SKM-1 treated with dmso at 0.1 percent for 144 hours (cell line): Measurements from ENCODE around the gene FOXP4.

ENCODE experiments used
- DNase-seq: peaks from one replicate; lab custom pipeline; 2025; ENCODE audit not compliant: unreplicated experiment; lab: John Stamatoyannopoulos, UW

The FOXP4 gene

GRCh38 chr6:41622206-41622988, 76.2 kb downstream of the FOXP4 start:
- no peak for DNase-seq

DNA sequence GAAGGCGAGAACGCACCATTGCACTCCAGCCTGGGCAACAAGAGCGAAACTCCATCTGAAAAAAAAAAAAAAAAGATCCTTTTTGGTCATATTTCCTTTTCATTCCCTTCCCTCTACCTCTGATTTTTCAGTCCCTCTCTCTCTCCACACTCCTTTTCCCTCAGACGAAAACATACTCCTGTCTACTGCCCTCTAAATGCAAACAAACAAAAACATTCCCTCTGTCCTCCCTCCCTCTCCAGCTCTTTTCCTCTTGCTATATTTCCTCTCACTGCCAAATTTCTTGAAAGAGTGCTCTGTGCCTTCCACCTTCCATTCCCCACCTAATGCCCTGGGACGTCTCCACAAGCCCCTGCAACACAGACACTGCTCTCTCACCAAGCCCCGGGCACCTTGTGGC, 77.1 kb downstream of the FOXP4 start:
- DNase-seq = no peak

DNA sequence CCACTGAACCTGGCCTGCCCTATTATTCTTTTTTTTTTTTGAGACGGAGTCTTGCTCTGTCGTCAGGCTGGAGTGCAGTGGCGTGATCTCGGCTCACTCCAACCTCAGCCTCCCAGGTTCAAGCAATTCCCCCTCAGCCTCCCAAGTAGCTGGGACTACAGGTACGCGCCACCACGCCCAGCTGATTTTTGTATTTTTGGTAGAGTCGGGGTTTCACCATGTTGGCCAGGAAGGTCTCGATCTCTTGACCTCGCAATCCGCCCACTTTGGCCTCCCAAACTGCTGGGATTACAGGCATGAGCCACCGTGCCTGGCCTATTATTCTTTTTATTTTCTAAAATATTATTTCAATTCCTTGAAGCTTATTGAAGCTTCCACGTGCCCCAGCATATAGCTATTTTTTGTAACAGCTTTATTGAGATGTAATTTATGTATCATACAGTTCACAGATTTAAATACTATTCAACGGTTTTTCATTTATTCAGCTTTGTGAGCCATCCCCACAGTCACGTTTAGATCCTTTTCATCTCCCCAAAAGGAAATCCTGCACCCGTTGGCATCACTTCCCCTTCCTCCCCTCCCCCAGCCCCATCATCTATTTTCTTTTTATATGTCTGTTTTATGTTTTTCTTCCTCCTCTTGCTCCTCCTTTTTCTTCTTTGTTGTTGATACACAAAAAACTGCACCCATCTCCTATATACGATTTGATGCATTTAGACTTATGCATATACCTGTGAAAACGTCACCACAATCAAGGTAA, 78.6 kb downstream of the FOXP4 start:
- DNase-seq = no peak

GRCh38 chr6:41625442-41625841, 79.3 kb downstream of the FOXP4 start:
- DNase-seq = no peak

DNA sequence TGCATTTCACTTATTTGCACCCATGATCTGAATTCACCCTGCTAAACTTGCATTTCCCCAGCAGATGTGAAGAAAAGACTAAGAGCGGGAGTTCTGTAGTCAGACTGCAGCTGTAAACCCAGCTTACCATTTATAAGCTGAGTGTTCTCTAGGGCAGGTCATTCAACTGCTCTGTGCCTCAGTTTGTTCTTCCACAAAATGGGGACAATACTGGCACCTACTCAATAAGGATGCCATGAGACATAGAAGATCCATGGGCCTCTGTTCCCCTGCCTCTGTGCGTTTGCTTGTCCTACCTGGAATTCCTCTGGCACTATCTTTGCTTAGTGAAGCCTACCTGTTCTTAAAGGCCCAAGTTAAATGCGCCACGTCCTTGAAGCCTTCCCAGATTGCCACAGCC, 79.8 kb downstream of the FOXP4 start:
- DNase-seq = no peak

GRCh38 chr6:41626917-41627316, 80.7 kb downstream of the FOXP4 start:
- DNase-seq = no peak

- no peak for DNase-seq
These were observed 82.9 kb downstream of the FOXP4 start for GRCh38 chr6:41629128-41629527.

- DNase-seq = no peak
These were observed 83.9 kb downstream of the FOXP4 start for GRCh38 chr6:41630069-41630468.

DNA sequence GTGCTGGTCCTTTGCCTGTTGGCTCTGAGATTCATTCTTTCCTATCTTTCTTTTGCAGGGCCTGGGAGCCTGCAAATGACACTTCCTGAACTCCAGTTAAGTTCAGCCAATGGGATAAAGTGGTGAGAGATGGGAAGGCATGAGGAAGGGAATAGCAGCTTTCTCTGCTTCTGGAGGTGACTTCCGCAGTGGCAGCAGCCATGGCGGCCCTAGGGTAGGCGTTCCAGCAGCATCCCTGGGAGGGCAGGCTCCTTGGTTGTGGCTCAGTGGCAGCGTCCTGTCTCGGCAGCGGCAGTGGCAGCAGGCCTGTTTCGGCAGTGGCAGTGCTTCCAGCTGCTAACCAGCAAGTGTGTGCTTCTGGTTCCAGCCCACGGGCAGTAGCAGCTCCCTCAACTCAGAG, 84.8 kb downstream of the FOXP4 start:
- DNase-seq = no peak

DNA sequence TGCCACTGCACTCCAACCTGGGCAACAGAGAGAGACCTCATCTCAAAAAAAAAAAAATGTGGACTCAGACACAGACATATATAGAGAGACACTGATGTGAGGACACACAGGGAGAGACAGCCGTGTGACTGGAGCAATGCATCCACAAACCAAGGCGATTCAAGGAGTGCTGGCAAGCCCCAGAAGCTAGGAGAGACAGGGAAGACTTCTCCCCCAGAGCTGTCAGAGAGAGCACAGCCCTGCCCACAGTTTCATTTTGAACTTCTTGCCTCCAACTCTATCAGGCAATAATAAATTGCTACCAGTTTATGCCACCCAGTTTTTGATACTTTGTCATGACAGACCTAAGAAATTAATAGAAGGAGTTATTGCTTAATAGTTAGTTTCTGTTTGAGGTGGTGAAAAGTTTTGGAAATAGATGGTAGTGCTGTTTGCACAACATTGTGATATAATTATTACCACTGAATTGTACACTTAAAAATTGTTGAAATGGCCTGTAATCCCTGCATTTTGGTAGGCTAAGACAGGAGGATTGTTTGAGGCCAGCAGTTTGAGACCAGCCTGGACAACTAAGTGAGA, 87.0 kb downstream of the FOXP4 start:
- DNase-seq = no peak

DNA sequence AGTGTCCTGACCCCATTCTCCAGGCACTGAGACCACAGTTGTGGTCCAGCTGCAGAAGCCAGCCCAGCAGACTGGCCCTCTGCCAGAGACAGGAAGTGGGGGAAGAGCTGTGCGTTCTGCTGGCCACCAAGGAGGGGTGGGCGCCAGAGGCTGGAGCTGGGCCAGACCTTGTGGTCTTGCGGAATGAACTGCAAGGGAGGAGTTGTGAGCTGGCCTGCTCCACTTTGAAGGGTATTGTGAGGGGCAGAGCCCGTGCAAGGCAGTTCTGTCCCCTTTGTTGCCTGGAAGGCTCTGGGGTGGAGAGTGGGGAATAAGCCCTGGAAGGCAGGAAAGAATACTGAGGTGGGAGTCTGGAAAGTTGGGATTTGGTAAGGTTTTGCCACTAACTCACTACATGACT, 88.5 kb downstream of the FOXP4 start:
- DNase-seq = no peak

DNA sequence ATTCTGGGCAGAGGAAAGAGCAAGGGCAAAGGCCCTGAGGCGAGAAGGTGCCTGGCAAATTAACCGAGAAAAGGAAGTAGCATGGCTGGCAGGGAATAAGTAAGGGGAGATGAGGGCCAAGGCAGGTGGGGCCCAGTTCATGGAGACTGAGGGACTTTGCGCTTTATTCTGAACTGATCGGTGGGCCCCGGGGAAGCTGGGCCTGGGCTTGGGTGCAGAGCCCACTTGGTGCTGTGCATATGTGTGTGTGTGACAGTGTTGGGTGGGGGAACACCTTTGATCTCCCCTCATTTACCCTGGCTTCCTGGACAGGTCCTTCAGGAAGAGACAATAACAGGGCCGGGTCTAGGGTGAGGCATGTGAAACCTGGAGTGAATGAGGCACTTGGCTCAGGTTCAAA, 89.2 kb downstream of the FOXP4 start:
- no peak for DNase-seq

GRCh38 chr6:41636833-41637193, 90.6 kb downstream of the FOXP4 start:
- no peak for DNase-seq

DNA sequence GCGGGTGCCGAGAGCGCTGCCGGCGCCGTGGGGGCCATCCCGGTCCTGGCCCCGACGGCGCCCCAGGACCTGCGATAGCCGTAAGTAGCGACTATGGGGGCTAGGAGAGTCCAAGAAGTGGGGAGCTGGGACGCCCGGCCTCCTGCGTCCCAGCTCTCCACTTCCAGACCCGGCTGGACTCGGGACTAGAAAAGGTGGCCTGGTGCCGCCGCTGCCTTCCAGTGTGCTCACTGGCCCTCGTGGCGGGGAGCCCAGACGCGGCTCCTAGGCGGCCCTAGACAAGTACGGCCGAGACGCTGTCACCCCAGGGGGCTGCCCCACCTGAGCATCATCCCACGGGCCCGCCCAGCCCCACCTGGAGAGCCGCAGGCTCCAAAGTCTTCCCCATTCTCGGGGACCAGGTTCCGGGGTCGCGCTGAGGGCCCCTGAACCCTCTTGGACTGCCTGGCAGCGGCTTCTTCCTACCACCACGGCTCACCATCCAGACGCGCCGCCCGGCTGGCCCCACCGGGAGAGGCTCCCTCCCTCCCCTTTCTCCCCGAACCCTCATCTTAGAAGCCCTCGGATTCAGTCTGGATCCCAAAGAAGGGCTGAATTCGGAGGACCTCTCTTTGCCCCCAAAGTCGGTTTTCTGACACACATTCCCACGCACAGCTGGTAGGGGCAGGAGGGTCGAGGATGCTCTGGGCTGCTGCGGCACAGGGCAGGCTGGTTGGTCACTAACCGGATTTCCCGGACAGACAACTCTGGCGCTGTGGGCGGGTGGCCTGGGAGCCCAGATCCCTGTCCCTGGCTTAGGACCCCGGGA, 91.2 kb downstream of the FOXP4 start:
- no peak for DNase-seq

- peak; percentile 8 for DNase-seq
These were observed 92.1 kb downstream of the FOXP4 start, which contains the start of gene MDFI for GRCh38 chr6:41638002-41638934. Gene MDFI (plus strand): TSS chr6:41638468. CDS start chr6:41638750, 282 bp downstream.

GRCh38 chr6:41638935-41639808, 93.0 kb downstream of the FOXP4 start:
- DNase-seq = no peak

DNA sequence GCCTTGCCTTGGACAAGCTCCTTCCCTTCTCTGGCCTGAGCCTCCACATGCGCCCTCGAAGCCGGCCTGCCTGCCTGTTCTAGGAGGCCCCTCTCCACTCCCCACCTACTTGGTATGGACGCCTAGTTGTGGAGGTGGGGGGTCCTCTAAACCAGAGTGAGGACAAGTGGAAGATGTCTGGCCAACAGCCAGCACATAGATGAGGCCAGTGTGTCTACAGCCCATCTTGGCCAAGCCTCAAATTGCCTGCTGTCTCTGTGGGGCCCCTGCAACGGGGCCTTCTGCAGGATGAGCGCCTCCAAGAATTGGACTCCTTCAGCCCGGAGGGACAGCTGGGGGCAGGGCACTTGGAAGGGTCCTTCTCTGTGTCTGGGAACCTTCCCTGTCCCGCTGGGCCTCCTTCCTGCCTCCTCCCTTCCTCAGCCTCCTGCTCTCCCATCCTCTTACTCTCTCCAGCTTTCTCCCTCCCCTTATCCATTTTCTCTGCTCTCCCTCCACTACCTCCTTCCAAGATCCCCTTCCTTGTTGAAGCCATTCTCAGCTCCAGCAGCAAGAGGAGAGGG, 93.7 kb downstream of the FOXP4 start:
- DNase-seq = no peak

DNA sequence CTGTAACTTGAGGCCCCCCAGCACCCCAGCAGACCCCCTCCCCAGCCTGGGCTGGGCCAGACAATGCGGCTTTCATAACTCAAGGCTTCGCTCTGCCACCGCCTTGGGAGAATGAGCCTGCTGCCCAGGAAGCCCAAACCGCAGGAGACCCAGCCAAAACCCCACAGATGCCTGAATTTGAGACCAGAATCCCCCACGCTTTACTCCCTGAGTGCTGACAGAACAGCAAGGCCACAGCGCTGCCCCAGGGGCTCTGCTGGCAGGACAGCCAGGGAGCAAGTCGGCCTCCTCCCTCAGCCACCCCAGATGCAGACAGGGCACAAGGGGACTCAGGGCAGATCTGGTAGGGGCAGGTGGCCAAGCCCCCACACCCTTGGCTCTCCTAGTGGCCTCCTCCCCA, 94.2 kb downstream of the FOXP4 start:
- DNase-seq = no peak

DNA sequence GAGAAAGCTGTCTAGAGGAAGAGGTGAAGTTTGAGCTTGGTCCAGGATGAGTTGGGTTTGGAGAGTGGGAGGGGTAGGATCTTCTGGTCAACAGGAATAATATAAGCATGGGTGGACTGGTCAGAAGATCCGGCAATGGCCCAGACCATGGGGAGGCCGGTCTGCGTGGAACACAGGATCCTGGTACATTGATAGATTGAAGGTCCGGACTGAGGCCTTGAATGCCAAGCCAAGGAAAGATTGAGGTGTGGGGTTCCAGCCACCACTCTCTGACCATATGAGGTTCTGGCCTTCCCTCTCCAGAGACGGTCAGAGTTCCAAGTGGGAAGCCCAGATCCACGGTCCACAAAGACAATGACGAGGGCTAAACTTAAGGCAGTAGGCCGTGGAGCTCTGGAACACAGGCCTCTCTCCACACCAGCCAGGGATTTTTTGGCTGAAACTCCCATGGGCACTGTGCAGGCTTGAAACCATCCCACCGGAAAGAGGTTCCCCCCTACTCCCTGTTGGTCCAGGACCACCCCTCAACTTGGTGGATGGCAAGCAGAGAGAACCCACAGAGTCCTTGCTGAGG, 95.3 kb downstream of the FOXP4 start:
- DNase-seq = no peak
